Measurements from ENCODE around the gene KMT2B. TPM values are rescaled to one million over a fixed set of nuclear protein-coding genes. Genes with fewer than 3 reads are reported as not detected.
A peak's percentile ranks its signal among the peaks of the same experiment; 100 is the strongest.

KMT2B gene
- total and polyA plus RNA-seq, 9 of the 15 experiments (the other 6 are each of a cell fraction or from before 2014, with no cell fraction given) = 0.63 to 43.9 (median 8.1) TPM

GRCh38 chr19:35784503-35785338 lies 66.9 kb downstream of the KMT2B start (continued):
- TF ChIP-seq MGA (IDR thresholded peaks at IDR 0.05) (no peak), ZNF133 (CRISPR knock-in tag; IDR thresholded peaks at IDR 0.05) (no peak), POLR2G (IDR thresholded peaks at IDR 0.05; ENCODE audit: low read depth, low read length) (0 out of 2 replicates have a peak, but pooled peaks have one; percentile 8), SMC3 (conservative IDR thresholded peaks at IDR 0.05; ENCODE audit: insufficient read depth, low read depth, low read length) (no peak), ZNF324 (CRISPR knock-in tag; IDR thresholded peaks at IDR 0.05) (no peak), RBFOX2 (IDR thresholded peaks at IDR 0.05; ENCODE audit: low read depth, low read length) (peak; percentile 44), ZNF79 (CRISPR knock-in tag; IDR thresholded peaks at IDR 0.05; ENCODE audit: low read depth) (no peak), KLF6 (CRISPR knock-in tag; IDR thresholded peaks at IDR 0.05; ENCODE audit: borderline replicate concordance) (no peak)

Data from K562 (cell line).